Measurements from ENCODE around the gene EML4.

EML4 gene

DNA sequence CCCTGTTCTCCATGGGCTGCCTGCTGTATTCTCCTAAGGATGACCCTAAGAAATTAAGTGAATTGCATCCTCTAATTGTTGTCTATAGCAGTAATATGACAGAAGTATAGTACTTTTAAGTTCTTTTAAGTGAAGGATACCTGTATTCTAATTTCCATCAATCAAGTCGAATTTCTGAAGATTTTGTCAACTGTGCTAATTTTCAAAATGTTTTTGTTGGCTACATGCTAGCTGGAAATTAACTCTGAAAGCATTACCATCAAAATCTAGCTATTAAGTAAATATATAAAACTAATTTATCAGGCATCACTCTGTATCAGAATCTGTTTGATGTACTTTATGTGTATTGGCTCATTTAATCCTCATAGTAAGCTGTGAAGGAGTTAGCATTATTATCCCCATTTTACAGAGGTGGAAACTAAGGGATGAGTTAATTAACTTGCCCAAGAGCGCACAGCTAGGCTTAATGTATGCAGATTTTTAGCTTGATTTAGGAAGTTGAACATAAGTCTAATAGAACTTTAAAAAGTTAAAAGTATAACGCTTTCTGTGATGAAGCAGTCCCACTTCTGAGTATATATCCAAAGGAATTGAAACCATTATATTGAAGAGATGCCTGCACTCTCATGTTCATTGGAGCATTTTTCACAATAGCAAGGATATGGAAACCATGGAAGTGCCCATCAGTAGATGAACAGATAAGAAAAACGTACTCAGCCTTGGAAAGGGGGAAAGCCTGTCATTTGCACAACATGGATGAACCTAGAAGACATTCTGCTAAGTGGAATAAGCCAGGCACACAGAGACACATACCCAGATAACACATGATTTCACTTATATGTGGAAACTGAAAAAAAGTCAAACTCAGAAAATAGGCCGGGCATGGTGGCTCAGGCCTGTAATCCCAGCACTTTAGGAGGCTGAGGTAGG, 32.0 kb downstream of the EML4 start:
- no peak for DNase-seq (ENCODE audit: low read depth in 2 of 2)
- TF ChIP-seq, protein P1, sequence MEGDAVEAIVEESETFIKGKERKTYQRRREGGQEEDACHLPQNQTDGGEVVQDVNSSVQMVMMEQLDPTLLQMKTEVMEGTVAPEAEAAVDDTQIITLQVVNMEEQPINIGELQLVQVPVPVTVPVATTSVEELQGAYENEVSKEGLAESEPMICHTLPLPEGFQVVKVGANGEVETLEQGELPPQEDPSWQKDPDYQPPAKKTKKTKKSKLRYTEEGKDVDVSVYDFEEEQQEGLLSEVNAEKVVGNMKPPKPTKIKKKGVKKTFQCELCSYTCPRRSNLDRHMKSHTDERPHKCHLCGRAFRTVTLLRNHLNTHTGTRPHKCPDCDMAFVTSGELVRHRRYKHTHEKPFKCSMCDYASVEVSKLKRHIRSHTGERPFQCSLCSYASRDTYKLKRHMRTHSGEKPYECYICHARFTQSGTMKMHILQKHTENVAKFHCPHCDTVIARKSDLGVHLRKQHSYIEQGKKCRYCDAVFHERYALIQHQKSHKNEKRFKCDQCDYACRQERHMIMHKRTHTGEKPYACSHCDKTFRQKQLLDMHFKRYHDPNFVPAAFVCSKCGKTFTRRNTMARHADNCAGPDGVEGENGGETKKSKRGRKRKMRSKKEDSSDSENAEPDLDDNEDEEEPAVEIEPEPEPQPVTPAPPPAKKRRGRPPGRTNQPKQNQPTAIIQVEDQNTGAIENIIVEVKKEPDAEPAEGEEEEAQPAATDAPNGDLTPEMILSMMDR (IDR thresholded peaks at IDR 0.05; ENCODE audit: low read depth, low read length) = no peak
- H3K4me3 ChIP-seq (replicated peaks in 1 of 2; ENCODE audit: low read depth in 2 of 2, low read length in 2 of 2) = no peak overlapping the region

DNA sequence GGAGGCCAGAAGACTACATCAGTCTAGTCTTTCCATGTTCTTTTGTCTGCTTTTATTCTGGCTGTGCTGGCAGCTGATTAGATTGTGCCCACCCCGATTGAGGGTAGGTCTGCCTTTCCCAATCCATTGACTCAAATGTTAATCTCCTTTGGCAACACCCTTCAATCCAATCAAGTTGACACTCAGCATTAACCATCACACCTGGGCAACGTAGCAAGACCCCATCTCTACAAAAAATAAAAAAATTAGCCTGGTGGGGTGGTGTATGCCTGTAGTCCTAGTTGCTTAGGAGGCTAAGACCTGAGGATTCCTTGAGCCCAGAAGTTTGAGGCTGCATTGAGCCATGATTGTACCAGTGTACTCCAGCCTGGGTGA, 33.5 kb downstream of the EML4 start:
- TF ChIP-seq, protein P1 (IDR thresholded peaks at IDR 0.05; ENCODE audit: low read depth, low read length) = no peak
- DNase-seq (ENCODE audit: low read depth in 2 of 2) = no peak
- H3K4me3 ChIP-seq (replicated peaks in 1 of 2; ENCODE audit: low read depth in 2 of 2, low read length in 2 of 2) = no peak overlapping the region

DNA sequence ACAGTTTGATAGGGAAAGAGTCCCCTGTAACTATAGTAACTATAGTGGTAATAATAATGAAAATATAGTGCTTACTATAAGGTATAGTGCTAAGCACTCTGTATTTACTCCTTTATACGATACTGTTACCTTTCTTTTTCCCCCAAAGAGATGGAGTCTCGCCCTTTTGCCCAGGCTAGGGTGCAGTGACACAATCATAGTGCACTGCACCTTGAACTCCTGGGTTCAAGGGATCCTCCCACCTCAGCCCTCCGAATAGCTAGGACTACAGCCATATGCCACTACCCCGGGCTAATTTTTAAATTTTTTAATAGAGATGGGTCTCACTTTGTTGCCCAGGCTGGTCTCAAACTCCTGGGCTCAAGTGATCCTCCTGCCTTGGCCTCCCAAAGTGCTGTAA, 34.6 kb downstream of the EML4 start:
- DNase-seq (ENCODE audit: low read depth in 2 of 2) = no peak
- H3K4me3 ChIP-seq (replicated peaks in 1 of 2; ENCODE audit: low read depth in 2 of 2, low read length in 2 of 2) = no peak overlapping the region
- TF ChIP-seq, protein P1 (IDR thresholded peaks at IDR 0.05; ENCODE audit: low read depth, low read length) = no peak

DNA sequence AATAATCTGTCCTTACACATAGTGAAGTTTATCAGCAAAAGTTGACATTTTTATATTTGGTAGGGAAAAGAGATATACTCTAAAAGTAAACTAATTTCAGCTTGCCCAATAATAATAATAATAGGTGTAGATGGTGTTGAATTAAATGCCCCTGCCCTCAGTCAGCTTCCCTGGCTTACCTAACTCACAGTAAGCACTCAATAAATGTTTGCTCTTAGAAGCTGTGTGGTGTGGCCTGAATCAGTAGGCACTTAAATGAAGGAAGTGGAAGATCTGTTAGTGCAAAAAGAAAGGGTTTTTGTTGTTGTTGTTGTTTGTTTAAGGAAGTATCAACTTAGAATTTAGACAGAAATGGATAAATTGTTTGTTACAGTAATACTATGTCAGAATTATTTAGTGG, 36.2 kb downstream of the EML4 start:
- H3K4me3 ChIP-seq (replicated peaks in 1 of 2; ENCODE audit: low read depth in 2 of 2, low read length in 2 of 2) = no peak overlapping the region
- DNase-seq (ENCODE audit: low read depth in 2 of 2) = no peak
- TF ChIP-seq, protein P1 (IDR thresholded peaks at IDR 0.05; ENCODE audit: low read depth, low read length) = no peak

DNA sequence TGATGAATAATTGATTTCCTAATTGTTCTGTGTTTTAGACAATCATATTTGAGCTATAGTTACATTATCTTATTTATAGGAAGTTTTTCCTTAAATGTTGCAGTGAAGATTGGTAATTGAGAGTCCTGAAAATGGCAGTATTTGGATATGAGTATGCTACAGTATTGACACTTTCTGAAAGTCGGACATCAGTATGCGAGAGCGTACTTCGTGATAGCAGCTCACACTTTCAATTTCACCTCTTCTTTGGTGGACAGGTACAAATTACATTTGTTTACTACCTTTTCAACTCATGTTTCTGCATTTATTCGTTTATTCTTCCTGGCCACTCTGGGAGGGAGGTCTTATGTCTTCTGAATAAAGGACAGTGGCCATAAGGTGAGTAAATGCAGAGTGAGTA, 38.7 kb downstream of the EML4 start:
- DNase-seq (ENCODE audit: low read depth in 2 of 2) = no peak
- TF ChIP-seq, protein P1 (IDR thresholded peaks at IDR 0.05; ENCODE audit: low read depth, low read length) = no peak
- no peak overlapping the region for H3K4me3 ChIP-seq (replicated peaks in 1 of 2; ENCODE audit: low read depth in 2 of 2, low read length in 2 of 2)

DNA sequence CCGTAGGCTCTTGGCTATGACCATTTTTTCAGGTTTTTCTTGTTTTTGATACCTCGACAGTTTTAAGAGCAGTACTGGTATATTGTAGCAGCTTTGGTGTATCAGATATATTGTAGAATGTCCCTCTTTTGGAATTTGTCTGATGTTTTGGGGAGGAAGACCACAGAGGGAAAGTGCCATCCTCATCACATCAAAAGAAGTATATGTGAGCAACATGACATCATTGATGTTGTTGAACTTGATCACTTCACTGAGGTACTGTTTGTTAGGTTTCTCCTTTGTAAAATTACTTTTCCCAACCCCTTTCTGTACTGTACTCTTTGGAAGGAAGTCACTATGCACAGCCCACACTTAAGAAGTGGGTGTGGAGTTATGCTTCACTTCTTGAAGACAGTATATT, 41.0 kb downstream of the EML4 start:
- H3K4me3 ChIP-seq (replicated peaks in 1 of 2; ENCODE audit: low read depth in 2 of 2, low read length in 2 of 2) = no peak overlapping the region
- TF ChIP-seq, protein P1 (IDR thresholded peaks at IDR 0.05; ENCODE audit: low read depth, low read length) = no peak
- no peak for DNase-seq (ENCODE audit: low read depth in 2 of 2)
